SKM-1 treated with dmso at 0.1 percent for 144 hours (cell line): ENCODE data around the gene ADAM12.
"Not testable (repeated sequence)": the region's sequence is repeated elsewhere in the genome, so short reads cannot be mapped to it uniquely, and the experiment has no call there.

Experiments used
- DNase-seq: peaks from one replicate; lab custom pipeline; 2025; ENCODE audit not compliant: unreplicated experiment; lab: John Stamatoyannopoulos, UW

The ADAM12 gene

DNA sequence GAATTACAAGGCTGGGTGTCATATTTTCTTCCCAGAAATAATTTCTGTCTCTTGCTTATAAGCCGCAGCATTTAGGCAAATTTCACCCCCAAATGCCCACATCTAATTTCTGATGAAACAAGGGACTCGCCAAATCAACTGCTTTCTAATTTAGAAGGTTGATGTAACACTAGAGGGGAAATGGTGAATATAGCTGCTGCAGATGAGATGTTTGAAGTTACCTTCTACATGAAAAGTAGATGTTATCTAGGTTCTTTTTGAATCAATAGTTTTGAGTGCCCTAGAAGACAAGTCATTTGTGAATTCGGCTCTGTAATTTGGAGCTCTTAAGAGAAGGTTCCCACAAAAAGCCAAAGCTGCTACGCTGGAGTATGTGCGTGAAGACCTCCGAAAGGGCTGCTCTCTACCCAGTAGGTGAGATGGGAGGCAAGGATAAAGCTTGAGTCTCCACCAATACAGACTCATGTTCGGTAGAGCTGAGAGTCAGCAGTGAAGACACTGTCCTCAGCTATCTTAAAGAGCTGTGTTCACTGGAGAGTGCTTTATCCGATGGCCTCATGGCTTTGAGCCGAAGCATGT is 392.5 kb downstream of the ADAM12 start:
- no peak for DNase-seq

DNA sequence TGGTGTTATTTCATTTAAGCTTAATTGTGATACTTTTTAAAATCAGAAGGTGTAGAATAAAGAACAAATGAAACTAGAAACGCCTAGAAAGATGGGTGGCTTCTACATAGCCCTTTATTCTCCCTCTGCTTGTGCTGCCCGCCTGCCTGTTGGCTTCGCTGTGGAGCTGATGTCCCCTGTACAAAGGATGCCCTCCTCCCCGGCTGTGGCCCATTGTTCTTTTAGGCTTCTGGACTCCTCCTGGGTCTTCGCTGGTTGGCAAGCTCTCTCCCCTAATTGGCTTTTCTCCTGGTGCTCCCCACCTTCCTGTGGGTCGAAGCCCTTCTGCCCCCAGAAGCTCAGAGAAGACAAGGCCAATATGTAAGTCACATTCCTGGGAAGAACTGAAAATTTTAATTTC is 393.7 kb downstream of the ADAM12 start:
- DNase-seq, result no peak

DNA sequence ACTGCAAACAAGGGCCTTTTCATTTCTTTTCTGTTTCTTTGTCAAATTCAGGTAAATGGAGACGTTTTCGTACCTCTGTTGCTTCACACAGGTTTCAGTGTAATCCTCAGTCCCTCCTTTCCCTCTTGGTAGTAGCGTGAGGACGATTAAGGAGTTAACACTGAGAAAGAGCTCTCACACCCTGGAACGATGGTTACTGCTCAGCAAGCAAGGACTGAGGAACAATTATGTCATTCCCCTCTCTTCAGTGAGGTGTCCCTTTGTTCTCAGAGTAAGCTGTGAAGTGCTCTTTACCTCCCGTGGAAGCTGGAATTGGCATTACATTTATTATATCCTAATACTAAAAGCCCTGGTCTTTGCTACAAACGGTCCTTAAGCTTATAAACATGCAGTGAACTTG is 396.0 kb downstream of the ADAM12 start:
- DNase-seq, result no peak

DNA sequence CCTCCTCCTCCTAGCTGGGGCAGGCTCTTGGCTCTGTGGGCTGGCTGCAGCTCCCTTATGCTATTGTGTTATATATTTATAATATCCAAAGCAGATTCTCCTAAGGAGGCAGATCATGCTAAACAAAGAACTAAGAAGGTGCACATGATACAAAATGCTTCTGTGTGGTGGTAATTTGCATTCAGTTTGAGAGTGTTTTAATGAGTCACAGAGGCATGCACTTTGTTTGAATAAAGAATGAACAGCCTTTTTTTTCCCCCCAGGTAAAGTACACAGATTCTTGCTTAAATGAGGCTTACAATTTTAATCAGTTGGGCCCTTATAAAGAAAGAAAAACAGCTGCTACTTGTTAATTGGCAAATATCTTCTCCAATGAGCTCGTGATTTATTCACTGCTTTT is 396.9 kb downstream of the ADAM12 start:
- no peak for DNase-seq

DNA sequence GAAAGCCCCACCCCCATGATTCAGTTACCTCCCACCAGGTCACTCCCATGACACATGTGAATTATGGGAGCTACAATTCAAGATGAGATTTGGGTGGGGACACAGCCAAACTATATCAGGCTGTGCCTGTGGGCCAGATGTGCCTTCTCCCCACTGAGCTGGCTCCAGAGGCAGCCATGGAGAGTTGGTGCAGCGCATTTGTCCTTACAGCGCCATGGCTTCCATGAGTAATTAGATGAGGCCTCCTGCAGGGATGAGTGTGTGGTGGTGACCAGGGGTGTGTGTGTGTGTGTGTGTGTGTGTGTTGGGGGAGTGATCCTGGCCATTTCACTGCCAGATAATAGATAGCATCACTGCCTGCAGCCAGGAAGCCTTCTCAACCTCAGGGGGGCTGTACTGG is 397.3 kb downstream of the ADAM12 start:
- DNase-seq, result no peak

DNA sequence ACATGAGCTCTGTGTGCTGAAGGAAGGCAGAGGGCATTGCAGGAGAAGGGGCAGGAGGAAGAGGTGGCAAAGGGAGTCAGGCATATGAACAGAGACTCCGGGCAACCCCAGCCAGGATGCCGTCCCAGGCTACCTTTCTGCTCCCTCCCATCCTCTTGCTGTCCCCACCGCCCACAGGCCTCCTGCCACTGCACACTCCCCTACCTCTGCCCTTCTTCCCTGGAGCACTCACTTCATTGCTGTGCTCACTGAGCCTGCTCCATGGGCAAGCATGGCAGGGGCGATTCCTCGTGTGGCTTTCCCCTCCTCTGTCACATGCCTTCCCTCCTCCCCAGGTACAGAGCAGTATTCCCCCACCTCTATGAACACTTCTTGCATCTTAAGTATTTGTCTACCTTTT is 398.5 kb downstream of the ADAM12 start:
- DNase-seq, result no peak

DNA sequence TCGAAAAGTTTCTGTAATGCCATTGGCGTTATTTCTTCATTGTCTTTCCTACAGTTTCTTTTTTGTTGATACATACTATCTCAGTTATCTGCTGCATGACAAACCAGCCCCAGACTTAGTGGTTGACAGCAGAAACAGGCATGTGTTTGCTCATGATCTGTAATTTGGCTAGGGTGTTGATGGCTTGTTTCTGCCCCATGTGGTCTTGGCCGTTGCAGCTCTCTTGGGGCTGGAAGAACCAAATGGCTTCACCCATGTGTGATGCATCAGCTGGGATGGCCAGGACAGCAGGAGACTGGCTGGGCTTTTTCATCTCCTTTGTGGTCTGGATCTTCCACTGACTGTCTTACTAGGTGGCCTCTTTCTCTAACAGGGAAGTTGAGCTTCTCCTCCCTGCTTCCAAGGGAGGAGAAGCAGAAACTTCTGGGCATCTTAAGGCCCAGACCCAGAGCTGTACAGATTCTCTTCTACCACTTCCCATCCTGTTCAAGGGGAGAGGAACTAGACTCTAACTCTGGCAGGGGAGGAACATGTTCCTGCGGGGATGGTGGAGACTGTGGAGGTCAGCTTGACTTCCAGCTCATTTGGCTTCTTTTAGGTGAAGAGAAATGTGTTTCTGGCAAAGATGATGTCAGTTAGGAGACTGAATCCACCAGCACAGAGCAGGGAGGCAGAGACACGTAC is 402.6 kb downstream of the ADAM12 start:
- no peak for DNase-seq

DNA sequence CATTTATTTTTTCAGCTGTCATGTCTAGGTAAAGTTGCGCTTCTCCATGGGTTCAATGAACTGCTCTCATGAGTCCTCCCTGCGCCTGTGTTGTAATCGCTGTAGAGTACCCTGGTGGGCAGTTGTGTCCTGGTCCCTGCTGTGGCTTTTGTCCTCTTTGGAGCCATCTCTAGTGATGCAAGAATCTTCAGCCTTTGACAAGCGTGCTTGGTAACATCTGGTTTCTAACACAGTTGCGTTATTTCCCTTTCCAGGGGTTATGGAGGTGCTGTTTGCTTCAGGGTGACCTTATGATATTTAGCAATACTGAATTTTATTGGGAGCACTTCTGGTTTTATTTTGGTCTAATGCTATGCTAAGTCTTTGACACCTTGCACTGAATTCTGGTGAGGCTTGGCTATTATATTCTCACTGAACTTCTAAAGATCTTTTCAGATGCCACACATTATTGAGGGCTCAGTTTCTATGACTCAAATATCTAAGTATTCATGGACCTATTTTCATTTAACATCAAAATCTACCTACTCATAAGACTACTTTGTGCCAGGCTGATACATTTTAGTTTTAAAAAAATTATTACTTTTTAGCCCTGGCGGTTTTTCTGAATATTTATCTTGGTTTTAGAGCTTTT is 403.3 kb downstream of the ADAM12 start:
- no peak for DNase-seq

DNA sequence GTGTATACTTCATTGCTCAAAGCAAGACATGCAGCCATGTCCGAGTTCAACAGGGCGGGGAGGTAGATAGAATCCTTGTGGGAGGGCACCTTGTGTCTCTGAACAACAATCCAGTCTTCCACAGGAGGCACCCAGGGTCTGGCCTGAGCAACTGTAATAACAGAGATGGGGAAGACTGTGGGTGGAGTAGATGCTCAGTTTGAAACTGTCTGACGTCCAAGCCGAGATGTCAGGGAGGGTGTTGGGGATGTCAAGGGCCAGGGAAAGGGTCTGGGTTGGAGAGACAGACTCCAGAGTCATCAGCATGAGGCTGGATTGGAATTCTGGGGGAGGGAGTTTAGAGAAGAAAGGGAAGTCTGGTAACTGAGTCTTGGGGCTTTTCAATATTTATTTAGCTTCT is 403.9 kb downstream of the ADAM12 start:
- DNase-seq, result no peak

DNA sequence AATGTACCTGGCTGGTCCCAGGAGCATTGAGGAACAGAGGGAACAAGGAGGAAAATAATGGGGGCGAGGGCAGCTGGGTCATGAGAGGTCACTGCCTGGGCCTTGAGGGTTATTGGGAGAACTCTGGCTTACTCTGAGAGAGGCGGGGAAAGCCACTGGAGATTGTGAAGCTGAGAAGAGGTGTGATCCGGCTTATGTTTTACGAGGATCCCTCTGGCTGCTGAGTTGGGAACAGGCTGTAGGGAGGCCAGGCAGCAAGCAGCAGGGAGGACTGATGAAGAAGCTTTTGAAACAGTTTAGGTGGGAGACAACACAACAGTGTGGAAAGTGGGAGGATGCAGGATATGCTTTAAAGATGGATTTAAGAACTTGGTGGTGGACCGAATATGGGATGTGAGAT is 404.6 kb downstream of the ADAM12 start:
- DNase-seq, result no peak

DNA sequence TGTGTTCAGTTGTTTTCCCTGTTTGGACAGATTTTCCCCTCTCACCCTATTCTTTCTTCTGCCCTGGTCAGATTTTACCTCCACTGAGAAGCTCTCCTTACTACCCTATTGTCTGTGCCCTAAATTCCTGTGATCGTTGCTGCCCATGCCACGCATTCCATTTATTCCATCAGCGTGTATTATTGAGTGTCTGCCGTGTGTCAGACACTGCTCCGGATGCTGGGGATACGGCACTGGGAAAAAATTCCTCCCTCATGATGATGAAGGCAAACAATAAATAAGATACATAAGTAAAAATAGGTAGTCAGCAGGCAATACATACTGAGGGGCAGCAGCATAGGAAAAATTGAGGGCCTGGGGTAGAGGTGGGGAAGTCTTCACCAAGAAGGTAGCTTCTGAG is 405.1 kb downstream of the ADAM12 start:
- no peak for DNase-seq

DNA sequence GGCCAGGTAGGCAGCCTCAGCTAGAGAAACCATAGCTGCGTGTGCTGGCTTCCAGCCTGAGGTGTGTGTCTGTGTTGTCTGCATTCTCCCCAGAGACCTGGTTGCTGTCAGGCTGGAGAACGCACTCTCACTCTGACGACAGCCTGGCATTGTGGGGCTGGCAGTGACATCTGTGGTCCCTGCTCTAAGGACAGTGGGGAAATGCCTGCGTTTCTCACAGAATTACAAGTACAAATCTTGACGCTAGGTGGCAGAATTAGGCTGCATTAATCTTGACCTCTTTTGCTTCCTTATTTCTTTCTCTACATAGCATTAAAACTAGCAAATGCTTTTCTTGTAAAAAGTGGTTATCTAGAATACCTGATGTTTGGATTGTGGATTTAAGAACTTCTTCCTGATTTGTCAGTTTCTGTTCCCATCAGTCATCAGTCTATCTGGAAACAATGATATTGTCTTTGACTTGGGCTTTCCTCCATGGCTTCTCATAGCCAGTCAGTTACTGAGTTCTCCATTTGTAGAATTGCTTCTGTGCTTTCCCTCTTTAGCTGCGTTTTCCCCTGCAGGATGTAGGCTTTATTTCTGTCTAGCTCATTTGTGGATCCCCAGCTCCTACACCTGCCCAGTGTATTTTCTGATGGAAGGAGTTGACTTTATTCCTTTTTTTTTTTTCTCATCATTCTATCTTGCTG is 405.9 kb downstream of the ADAM12 start:
- DNase-seq, result peak; percentile 26

DNA sequence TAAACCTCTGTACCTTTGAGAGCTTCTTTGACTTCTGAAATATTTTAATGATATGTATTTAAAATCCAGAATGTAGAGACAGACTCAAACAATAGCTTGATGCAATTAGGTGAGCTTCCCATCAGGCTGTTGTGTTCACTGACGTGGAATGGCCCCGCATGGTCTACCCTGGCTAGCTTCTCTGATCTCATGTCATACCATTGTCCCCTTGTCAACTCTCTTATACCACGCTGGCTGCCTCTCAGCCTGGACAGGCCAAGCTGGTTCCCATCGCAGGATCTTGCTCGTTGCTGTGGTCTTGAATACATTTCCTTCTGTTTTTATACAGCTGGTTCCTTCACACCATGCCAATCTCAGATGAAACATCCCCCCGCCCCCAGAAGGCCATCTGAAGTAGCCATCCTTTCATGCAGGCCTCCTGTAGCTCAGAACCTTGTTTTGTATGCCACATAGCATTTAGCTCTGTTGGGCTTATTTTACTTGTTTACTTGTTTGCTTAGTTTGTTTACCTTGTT is 407.7 kb downstream of the ADAM12 start:
- no peak for DNase-seq

DNA sequence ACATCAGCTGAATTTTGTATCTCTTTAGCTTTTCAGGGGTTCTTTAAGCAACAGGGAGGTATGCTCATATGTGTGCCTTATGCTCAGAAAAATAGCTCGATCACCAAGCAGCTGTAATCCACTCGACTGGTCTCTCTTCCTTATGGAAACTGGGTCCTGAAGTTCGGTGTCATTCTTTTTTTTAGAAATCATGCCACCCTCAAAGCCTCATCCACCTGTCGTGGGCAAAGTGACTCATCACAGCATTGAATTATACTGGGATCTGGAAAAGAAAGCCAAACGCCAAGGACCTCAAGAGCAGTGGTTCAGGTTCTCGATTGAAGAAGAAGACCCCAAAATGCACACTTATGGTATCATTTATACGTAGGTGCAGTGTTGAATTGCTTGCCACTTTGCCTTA is 408.3 kb downstream of the ADAM12 start:
- no peak for DNase-seq

DNA sequence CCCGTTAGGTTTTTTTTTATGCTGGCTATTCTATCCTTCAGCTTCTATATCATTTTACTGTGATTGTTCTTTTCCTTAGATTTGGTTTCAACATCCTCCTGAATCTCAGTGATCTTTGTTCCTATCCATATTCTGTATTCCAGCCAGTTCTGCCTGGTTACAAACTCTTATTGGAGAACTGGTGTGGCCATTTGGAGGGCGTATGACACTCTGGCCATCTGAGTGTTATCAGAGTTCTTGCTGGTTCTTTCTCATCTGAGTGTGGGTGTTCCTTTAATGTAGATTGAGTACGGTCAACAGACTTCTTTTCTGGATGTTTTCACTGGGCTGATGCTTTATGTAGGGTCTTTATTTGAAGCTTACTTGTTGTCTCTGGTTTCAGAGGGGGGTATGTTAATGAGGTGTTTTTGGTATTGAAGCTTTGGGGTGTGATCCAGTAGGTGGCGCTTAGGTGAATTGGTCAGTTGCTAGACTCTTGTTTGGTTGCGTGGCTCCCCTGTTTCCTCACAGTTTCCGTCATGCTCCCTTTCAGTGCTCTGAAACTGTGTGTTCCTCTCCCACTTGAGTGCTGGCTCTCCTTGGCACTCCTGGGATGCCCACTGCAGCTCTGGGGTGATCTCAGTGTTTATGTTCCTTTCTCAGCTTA is 411.2 kb downstream of the ADAM12 start:
- no peak for DNase-seq

DNA sequence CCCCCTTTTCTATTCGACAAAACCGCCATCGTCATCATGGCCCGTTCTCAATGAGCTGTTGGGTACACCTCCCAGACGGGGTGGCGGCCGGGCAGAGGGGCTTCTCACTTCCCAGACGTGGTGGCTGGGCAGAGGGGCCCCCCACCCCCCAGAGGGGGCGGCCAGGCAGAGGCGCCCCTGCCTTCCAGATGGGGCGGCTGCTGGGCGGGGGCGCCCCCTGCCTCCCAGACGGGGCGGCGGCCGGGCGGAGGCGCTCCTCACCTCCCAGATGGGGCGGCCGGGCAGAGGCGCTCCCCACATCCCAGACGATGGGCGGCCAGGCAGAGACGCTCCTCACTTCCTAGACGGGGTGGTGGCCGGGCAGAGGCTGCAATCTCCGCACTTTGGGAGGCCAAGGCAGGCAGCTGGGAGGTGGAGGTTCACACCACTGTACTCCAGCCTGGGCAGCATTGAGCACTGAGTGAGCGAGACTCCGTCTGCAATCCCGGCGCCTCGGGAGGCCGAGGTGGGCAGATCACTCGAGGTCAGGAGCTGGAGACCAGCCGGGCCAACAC is 418.1 kb downstream of the ADAM12 start:
- DNase-seq, result not testable (repeated sequence)

DNA sequence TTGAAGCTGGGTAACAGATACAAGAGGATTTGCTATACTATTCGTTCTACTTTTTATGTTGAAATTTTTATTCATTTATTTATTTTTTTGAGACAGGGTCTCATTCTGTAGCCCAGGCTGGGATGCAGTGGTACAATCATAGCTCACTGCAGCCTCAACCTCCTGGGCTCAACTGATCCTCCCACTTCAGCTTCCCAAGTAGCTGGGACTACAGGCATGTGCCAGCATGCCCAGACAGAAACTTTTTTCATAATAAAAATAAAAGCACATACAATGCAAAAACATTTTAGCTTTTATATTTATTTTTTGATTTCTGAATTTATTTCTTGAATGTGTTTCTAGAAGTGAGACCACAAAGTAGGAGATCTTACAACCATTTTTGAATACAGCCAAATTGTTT is 420.7 kb downstream of the ADAM12 start:
- no peak for DNase-seq

DNA sequence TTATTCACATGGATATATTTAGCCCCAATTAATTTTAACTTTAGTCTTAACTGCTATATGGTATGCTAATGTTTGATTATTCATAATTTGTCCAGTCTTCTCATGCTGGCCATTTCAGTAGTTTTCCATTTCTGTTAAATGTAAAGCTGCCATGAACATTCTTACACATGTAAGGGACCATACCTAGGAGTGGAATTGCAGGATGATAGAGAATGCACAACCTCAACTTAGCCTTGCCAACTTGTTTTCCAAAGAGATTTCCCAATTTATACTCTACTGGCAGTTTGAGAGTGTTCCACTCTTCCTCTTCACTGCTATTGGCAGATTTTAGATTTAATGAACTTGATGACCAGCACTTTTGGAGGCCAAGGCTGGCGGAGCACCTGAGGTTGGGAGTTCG is 423.7 kb downstream of the ADAM12 start:
- DNase-seq, result no peak
